Astrocyte (in vitro differentiated cells and primary cell): ENCODE measurements around the gene MAP3K20. TPM values are rescaled to one million over a fixed set of nuclear protein-coding genes. Genes with fewer than 3 reads are reported as not detected.
"Not testable (repeated sequence)": the region's sequence is repeated elsewhere in the genome, so short reads cannot be mapped to it uniquely, and the experiment has no call there.

Experiments
- DNase-seq: peaks from one replicate; pipeline ENCODE4 v3.0.0-alpha.2; 2010; ENCODE audit warnings: low read depth
- FAIRE-seq: peaks from 2 replicates; lab custom pipeline; 2011; peaks lifted over from hg19 to GRCh38; lab: Jason Lieb, UNC
- H2AFZ ChIP-seq: 2 replicates; pipeline ENCODE4 v1.6.0; 2012; ENCODE audit warnings: low read depth, low read length, inconsistent platforms
- H3K27ac ChIP-seq: 2 replicates; pipeline ENCODE4 v1.5.1; 2011; ENCODE audit warnings: low read depth, low read length, inconsistent platforms
- H3K27me3 ChIP-seq: 2 replicates; pipeline ENCODE4 v1.6.0; 2011; ENCODE audit warnings: low read length, inconsistent platforms; ENCODE audit not compliant: insufficient read depth
- H3K36me3 ChIP-seq: 2 replicates; pipeline ENCODE4 v1.5.1; 2011; ENCODE audit warnings: low read length, inconsistent platforms; ENCODE audit not compliant: insufficient read depth
- H3K4me1 ChIP-seq: 2 replicates; pipeline ENCODE4 v1.5.1; 2011; ENCODE audit warnings: low read length, inconsistent platforms; ENCODE audit not compliant: insufficient read depth
- H3K4me2 ChIP-seq: 2 replicates; pipeline ENCODE4 v1.6.0; 2012; ENCODE audit warnings: low read length, inconsistent platforms
- H3K4me3 ChIP-seq: 2 replicates; pipeline ENCODE4 v1.5.1; 2011; ENCODE audit warnings: low read depth, mild to moderate bottlenecking, low read length, inconsistent platforms; ENCODE audit not compliant: insufficient read depth
- H3K79me2 ChIP-seq: 2 replicates; pipeline ENCODE4 v1.6.0; 2012; ENCODE audit warnings: mild to moderate bottlenecking, low read length, inconsistent platforms; ENCODE audit not compliant: insufficient read depth
- H3K9ac ChIP-seq: 2 replicates; pipeline ENCODE4 v1.6.0; 2012; ENCODE audit warnings: mild to moderate bottlenecking, low read length, inconsistent platforms
- H3K9me3 ChIP-seq: 2 replicates; pipeline ENCODE4 v1.5.1; 2012; ENCODE audit warnings: low read depth, mild to moderate bottlenecking, low read length, inconsistent platforms; ENCODE audit not compliant: insufficient read depth
- H4K20me1 ChIP-seq: 2 replicates; pipeline ENCODE4 v1.6.0; 2012; ENCODE audit warnings: low read length, inconsistent platforms; ENCODE audit not compliant: insufficient read depth
- H3K27ac Mint-ChIP-seq: one replicate; pipeline ENCODE4 v1.8.0; 2021; ENCODE audit warnings: mild to moderate bottlenecking, mixed read lengths; ENCODE audit not compliant: unreplicated experiment
- H3K27me3 Mint-ChIP-seq: one replicate; pipeline ENCODE4 v1.8.0; 2021; ENCODE audit warnings: low read depth, mixed read lengths; ENCODE audit not compliant: unreplicated experiment
- H3K36me3 Mint-ChIP-seq: one replicate; pipeline ENCODE4 v1.8.0; 2021; ENCODE audit warnings: low read depth, mixed read lengths; ENCODE audit not compliant: unreplicated experiment
- H3K4me1 Mint-ChIP-seq: one replicate; pipeline ENCODE4 v1.8.0; 2021; ENCODE audit warnings: low read depth, mixed read lengths; ENCODE audit not compliant: unreplicated experiment
- H3K4me3 Mint-ChIP-seq: one replicate; pipeline ENCODE4 v1.8.0; 2021; ENCODE audit warnings: mild to moderate bottlenecking, moderate library complexity, mixed read lengths; ENCODE audit not compliant: unreplicated experiment
- H3K9me3 Mint-ChIP-seq: one replicate; pipeline ENCODE4 v1.8.0; 2021; ENCODE audit warnings: mild to moderate bottlenecking, mixed read lengths; ENCODE audit not compliant: unreplicated experiment
- EZH2 ChIP-seq: IDR thresholded peaks from 2 replicates; pipeline ENCODE4 v1.6.1; 2012; ENCODE audit warnings: mild to moderate bottlenecking, low read length, inconsistent platforms; ENCODE audit not compliant: insufficient read depth
- total RNA-seq: library from RNA; stranded (reverse); gene quantifications from 2 replicates; pipeline ENCODE4 v1.2.1, GENCODE V29; 2021
- TF ChIP-seq, protein P1 (sequence below): IDR thresholded peaks from 2 replicates; pipeline ENCODE4 v1.5.1; 2011; ENCODE audit warnings: low read depth, mild to moderate bottlenecking, inconsistent platforms, low read length, moderate library complexity; ENCODE audit not compliant: insufficient read depth

The MAP3K20 gene
- total RNA-seq, 1 donor from 2014 or later, result 42.4 TPM

DNA sequence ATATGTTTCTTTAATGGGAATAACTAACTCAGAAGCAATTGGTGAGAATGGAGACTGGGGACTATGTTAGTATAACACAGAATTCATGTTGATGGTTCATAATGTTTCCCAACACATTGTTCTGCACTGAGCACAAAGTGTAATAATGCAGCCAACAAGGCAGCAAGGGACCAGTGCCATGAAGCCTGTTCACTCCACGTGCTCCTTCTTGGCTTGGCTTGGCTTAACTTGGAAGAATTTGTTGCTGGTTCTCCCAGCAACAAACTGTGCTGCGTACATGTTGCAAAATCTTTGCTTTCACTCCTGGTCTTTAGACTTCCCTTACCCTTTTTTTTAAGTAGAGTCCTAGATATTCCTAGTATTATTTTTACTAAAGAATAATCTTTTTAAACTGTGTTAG, 129.7 kb downstream of the MAP3K20 start:
- FAIRE-seq (no peak), DNase-seq (no peak)
- no peaks in the 10 kb centered on the region for H3K27me3 Mint-ChIP-seq
- TF ChIP-seq, protein P1, sequence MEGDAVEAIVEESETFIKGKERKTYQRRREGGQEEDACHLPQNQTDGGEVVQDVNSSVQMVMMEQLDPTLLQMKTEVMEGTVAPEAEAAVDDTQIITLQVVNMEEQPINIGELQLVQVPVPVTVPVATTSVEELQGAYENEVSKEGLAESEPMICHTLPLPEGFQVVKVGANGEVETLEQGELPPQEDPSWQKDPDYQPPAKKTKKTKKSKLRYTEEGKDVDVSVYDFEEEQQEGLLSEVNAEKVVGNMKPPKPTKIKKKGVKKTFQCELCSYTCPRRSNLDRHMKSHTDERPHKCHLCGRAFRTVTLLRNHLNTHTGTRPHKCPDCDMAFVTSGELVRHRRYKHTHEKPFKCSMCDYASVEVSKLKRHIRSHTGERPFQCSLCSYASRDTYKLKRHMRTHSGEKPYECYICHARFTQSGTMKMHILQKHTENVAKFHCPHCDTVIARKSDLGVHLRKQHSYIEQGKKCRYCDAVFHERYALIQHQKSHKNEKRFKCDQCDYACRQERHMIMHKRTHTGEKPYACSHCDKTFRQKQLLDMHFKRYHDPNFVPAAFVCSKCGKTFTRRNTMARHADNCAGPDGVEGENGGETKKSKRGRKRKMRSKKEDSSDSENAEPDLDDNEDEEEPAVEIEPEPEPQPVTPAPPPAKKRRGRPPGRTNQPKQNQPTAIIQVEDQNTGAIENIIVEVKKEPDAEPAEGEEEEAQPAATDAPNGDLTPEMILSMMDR, result no peak
- no peak for TF ChIP-seq EZH2
- H3K9ac ChIP-seq, result no peak overlapping the region
- H4K20me1 ChIP-seq, result no peaks in the 10 kb centered on the region
- H3K4me3 ChIP-seq, result no peak overlapping the region
- no peak overlapping the region for H3K27ac Mint-ChIP-seq
- no peaks in the 10 kb centered on the region for H3K79me2 ChIP-seq
- no peaks in the 10 kb centered on the region for H3K9me3 ChIP-seq
- H3K4me2 ChIP-seq, result no peak overlapping the region
- H3K36me3 ChIP-seq, result peaks cover 9% of the 10 kb centered on the region
- peaks cover 1% of the 10 kb centered on the region for H3K36me3 Mint-ChIP-seq
- no peak overlapping the region for H2AFZ ChIP-seq
- H3K4me3 Mint-ChIP-seq, result no peak overlapping the region
- H3K4me1 Mint-ChIP-seq, result peaks cover 5% of the 10 kb centered on the region
- H3K27ac ChIP-seq, result no peak overlapping the region
- H3K9me3 Mint-ChIP-seq, result no peaks in the 10 kb centered on the region
- peaks cover 3% of the 10 kb centered on the region for H3K4me1 ChIP-seq
- H3K27me3 ChIP-seq, result no peaks in the 10 kb centered on the region

DNA sequence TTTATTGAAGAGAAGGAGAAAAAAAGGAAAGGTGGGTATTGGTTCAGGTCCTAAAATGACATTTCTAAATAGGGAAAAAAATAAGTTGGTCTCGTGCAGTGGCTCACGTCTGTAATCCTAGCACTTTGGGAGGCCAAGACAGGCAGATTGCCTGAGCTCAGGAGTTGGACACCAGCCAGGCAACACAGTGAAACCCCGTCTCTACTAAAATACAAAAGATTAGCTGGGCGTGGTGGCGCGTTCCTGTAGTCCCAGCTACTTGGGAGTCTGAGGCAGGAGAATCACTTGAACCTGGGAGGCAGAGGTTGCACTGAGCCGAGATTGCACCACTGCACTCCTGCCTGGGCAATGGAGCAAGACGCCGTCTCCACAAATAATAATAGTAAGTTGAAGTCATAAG, 131.5 kb downstream of the MAP3K20 start:
- H3K27me3 Mint-ChIP-seq, H3K36me3 ChIP-seq, H3K4me3 ChIP-seq, H3K79me2 ChIP-seq, H4K20me1 ChIP-seq, H3K27me3 ChIP-seq, DNase-seq, H3K27ac Mint-ChIP-seq, H3K9me3 Mint-ChIP-seq, H3K4me3 Mint-ChIP-seq, H3K4me1 Mint-ChIP-seq, H3K4me1 ChIP-seq, H3K9me3 ChIP-seq, H3K27ac ChIP-seq, H3K9ac ChIP-seq, H3K4me2 ChIP-seq, FAIRE-seq, H3K36me3 Mint-ChIP-seq, H2AFZ ChIP-seq: not testable (repeated sequence)

DNA sequence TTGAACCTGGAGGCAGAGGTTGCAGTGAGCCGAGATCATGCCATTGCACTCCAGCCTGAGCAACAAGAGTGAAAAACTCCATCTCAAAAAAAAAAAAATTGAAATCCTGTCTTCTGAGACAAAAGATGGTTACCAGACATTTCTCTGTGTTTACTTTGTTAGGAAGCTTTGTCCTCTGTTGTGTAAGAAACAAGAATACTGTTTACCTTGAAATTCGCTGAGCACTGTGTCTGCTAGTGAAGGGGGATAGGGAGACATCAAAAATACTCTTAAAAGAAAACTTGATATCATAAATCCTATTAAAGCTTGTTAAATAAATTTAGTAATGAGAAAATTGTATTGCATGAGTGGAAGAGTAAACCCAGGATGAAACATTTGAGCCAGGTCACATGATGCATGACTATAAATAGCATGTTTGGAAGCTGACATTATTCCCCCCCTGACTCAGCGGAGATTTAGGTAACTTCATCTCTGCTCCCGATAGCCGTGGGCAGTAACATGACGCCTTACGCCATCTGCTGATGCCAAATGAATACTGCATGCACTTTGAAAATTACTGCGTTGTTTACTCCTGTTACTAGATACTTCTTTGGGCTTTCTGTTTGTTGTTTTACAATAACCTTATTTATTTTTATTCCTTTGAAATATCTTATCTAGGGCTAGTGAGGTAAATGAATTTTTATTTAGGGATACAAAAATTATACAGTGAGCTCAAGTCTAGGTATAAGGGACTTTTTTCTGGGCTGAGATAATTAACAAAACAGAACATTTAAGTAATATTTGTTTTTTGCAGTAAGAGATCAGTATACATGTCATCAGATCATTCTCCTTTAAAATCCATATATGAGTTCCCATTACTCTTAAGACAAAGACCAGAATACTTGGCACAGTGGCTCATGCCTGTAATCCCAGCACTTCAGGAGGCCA, 134.9 kb downstream of the MAP3K20 start:
- no peak for TF ChIP-seq EZH2
- TF ChIP-seq, protein P1, result peak; percentile 99
- no peaks in the 10 kb centered on the region for H3K27me3 ChIP-seq
- H3K79me2 ChIP-seq, result no peaks in the 10 kb centered on the region
- H3K9ac ChIP-seq, result peak overlapping the region; percentile 18
- H3K36me3 Mint-ChIP-seq, result peaks cover 1% of the 10 kb centered on the region
- peak; percentile 90 for FAIRE-seq
- H3K4me3 Mint-ChIP-seq, result no peak overlapping the region
- peak overlapping the region; percentile 22 for H3K4me2 ChIP-seq
- DNase-seq, result peak; percentile 90
- H3K27me3 Mint-ChIP-seq, result no peaks in the 10 kb centered on the region
- H3K4me1 ChIP-seq, result peaks cover 4% of the 10 kb centered on the region
- H3K27ac Mint-ChIP-seq, result peak overlapping the region; percentile 7
- H3K9me3 Mint-ChIP-seq, result no peaks in the 10 kb centered on the region
- peak overlapping the region; percentile 70 for H3K27ac ChIP-seq
- H3K4me1 Mint-ChIP-seq, result peaks cover 5% of the 10 kb centered on the region
- no peak overlapping the region for H3K4me3 ChIP-seq
- no peaks in the 10 kb centered on the region for H3K9me3 ChIP-seq
- H2AFZ ChIP-seq, result no peak overlapping the region
- no peaks in the 10 kb centered on the region for H4K20me1 ChIP-seq
- H3K36me3 ChIP-seq, result peaks cover 5% of the 10 kb centered on the region
